GM21737 (cell line): ENCODE results near the gene POLD2.

ENCODE experiments used
- ATAC-seq: cut with Tn5 transposase; IDR thresholded peaks from one replicate; pipeline ENCODE4 v1.9.1; 2021; ENCODE audit warnings: mild to moderate bottlenecking, moderate library complexity; ENCODE audit not compliant: unreplicated experiment

Gene POLD2

DNA sequence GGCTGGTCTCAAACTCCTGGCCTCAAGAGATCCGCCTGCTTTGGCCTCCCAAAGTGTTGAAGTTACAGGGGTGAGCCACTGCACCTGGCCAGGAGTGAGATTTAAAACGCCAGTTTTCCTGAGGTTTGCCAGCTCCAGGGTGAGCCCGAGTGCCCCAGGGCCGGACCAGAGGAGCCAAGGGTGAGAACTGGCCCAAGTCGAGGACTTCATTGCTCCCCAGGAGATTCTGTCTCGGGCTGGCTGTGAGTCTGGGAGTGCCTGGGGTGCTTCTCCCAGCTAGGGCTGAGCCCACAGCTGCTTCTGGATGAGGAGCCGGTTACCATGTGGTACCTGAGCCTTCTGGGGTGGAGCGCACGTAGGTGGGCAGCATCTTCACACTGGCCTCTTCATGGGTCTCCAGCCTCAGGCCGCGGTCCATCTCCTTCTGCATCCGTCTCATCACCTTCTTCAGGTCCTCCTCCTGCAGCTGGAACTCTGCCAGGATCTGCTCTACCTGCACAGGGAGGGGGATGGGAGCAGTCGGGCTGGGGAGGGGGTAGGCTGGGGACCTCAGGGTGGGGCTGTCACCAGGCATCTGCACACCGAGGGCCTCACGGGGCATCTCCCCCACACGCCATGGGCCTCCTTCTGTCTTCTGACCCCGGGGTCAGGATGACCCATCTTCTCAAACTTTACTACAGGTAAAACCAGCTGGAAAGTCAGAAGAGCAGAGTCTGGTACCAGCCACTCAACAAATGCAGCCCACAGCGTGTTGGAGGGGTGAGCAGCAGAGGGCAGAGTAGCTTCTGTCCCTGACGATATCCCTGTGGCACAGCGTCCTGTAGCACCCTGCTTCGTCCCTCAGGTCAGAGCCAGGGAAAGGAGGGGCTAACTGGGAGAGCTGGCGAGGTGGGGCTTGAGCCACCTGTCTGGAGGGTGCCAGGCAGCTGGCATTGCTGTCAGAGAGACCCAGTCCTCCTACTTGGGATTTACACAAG lies 29.9 kb upstream of the POLD2 start:
- ATAC-seq, result no peak

DNA sequence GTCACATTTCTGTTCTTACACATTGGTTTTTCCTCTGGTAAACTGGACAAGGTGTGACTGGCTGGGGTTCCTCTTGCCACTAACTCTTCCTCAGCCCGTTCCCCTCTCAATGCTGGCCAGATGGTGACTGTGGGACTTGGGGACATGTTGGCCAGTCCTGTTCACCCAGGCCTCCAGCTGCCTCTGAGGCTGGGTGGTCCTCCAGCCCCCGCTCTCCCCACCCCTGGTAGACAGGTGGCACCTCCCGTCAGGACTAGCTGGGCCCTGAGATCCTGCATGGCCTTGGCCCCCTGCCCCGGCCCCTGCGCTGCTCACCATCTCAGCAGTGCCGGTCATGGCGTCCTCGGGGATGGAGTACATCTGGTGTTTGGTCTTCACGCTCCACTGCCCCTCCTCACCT lies 28.6 kb upstream of the POLD2 start:
- ATAC-seq, result no peak

GRCh38 chr7:44150966-44151941 lies 27.9 kb upstream of the POLD2 start:
- ATAC-seq, result no peak

DNA sequence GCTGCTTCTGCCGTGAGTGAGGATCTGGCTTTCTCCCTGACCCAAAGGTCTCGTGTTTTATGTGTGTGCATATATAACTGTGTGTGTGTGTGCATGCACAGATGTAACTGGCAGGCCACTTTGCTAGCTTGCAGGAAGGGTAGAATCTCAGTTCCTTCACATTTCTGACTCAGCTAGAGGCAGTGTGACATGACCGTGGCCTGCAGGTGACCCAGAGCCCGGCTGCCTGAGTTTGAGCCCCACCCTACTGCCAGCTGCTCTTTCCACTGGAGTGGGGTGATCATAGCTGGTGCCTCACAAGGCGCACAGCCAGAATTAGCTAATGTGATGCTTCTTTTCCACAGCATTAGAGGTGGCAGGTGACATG lies 27.1 kb upstream of the POLD2 start:
- ATAC-seq, result no peak

- ATAC-seq, result no peak
Measured at GRCh38 chr7:44149571-44150465, 26.5 kb upstream of the POLD2 start.

GRCh38 chr7:44148961-44149536 lies 25.7 kb upstream of the POLD2 start:
- ATAC-seq, result no peak

DNA sequence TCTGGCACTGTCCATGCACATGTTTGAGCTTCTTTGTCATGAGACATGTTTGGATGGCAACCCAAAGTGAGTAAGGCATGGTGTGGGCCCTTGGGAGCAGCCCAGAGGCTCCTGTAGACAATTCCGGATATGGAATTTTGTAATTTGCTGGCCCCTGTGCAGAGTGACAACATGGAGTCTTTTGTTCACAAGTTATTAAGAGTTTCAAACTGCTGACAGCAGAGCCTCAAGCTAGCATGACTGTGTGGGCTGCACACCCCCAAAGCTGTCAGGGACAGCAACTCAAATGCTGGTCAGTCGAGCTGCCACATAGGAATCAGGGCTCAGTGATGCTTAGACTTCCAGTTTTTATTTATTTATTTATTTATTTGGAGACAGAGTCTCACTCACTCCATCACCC lies 24.8 kb upstream of the POLD2 start:
- no peak for ATAC-seq

GRCh38 chr7:44147026-44147991 lies 24.0 kb upstream of the POLD2 start:
- ATAC-seq, result no peak

- no peak for ATAC-seq
Measured at GRCh38 chr7:44145969-44146911, 22.9 kb upstream of the POLD2 start.

- no peak for ATAC-seq
Measured at GRCh38 chr7:44145479-44145968, 22.2 kb upstream of the POLD2 start.

DNA sequence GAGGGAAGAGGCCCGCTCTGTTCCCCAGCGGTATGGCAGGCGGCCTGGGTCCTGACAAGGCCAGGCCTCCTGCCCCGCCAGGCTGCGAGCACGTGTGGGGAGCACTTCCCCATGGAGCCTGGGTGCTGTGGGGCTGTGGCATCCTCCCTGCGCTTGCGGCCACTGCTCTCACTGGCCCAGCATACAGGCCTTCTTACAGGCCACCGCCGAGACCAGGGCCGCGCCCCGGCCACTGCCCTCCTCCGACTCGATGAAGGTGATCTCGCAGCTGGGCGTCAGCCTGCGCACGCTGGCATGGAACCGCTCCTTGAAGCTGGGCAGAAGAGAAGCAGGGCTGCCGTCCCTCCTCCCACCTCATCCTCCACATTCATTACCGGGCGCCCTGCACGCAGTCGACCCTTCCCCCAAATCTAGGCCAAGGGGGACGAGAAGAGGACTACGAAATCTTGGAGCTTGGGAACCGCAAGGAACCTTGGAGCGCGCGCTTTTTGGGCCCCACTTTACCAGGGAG lies 21.7 kb upstream of the POLD2 start:
- ATAC-seq, result no peak

DNA sequence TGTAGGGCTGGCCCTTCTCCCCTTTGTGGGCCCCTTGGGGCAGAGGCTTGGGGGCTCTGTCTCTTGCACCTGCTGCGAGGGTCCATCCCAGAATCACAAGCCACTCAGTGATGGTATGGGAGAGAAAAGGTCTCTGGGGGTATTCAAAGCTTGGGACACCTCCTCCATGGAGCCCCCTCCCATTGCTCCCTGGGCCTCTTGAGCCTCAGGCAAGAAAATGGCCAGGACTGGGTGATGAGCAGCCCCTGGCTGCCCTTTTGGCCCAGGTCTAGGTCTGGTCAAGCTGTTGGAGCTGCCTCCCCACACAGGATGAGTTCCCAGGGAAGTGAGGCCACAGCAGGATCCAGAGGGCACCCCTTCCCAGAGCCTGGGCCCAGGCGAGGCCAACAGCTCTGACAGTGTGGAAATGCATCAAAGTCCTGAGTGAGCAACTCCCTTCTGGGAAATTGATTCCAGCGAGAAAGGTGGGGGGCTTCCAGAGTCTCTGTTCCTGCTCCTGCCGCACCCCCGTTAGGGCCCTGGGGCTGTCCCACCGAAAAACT lies 21.1 kb upstream of the POLD2 start:
- ATAC-seq, result no peak

- ATAC-seq, result no peak
Measured at GRCh38 chr7:44143646-44144250, 20.4 kb upstream of the POLD2 start.

- ATAC-seq, result no peak
Measured at GRCh38 chr7:44142028-44142427, 18.7 kb upstream of the POLD2 start.

GRCh38 chr7:44141221-44141850 lies 18.0 kb upstream of the POLD2 start, which contains the start of gene MYL7:
Gene MYL7 (minus strand): TSS chr7:44141332. CDS start chr7:44141305, 27 bp downstream.
- no peak for ATAC-seq

- no peak for ATAC-seq
Measured at GRCh38 chr7:44140341-44140740, 17.0 kb upstream of the POLD2 start.
